Measurements from ENCODE around the gene SERPINB3.

DNA sequence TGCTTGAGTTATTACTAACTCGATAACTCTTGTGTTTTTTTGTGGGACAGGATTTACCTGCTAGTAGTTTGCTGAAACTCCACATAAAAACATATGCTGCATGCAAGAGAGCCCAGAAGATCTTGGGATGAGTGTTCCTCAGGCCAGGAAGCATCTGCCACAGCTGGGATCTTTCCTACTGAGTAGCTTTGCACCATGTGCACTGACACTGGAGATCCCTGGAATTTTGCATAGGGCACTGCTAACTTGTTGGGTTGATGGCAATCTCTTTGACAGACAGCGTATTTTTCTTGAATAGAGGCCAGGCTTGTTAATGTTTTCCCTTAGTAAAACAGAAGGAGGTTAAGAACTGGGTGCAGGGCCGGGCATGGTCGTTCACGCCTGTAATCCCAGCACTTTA is 40.3 kb upstream of the SERPINB3 start:
- TF ChIP-seq, protein P1, sequence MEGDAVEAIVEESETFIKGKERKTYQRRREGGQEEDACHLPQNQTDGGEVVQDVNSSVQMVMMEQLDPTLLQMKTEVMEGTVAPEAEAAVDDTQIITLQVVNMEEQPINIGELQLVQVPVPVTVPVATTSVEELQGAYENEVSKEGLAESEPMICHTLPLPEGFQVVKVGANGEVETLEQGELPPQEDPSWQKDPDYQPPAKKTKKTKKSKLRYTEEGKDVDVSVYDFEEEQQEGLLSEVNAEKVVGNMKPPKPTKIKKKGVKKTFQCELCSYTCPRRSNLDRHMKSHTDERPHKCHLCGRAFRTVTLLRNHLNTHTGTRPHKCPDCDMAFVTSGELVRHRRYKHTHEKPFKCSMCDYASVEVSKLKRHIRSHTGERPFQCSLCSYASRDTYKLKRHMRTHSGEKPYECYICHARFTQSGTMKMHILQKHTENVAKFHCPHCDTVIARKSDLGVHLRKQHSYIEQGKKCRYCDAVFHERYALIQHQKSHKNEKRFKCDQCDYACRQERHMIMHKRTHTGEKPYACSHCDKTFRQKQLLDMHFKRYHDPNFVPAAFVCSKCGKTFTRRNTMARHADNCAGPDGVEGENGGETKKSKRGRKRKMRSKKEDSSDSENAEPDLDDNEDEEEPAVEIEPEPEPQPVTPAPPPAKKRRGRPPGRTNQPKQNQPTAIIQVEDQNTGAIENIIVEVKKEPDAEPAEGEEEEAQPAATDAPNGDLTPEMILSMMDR (IDR thresholded peaks at IDR 0.05; ENCODE audit: low read depth, low read length, missing input control), result no peak
- TF ChIP-seq, protein P2, sequence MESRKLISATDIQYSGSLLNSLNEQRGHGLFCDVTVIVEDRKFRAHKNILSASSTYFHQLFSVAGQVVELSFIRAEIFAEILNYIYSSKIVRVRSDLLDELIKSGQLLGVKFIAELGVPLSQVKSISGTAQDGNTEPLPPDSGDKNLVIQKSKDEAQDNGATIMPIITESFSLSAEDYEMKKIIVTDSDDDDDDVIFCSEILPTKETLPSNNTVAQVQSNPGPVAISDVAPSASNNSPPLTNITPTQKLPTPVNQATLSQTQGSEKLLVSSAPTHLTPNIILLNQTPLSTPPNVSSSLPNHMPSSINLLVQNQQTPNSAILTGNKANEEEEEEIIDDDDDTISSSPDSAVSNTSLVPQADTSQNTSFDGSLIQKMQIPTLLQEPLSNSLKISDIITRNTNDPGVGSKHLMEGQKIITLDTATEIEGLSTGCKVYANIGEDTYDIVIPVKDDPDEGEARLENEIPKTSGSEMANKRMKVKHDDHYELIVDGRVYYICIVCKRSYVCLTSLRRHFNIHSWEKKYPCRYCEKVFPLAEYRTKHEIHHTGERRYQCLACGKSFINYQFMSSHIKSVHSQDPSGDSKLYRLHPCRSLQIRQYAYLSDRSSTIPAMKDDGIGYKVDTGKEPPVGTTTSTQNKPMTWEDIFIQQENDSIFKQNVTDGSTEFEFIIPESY (IDR thresholded peaks at IDR 0.05), result no peak
- TF ChIP-seq, protein P3, sequence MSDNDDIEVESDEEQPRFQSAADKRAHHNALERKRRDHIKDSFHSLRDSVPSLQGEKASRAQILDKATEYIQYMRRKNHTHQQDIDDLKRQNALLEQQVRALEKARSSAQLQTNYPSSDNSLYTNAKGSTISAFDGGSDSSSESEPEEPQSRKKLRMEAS (IDR thresholded peaks at IDR 0.05), result no peak
- TF ChIP-seq, protein P4, sequence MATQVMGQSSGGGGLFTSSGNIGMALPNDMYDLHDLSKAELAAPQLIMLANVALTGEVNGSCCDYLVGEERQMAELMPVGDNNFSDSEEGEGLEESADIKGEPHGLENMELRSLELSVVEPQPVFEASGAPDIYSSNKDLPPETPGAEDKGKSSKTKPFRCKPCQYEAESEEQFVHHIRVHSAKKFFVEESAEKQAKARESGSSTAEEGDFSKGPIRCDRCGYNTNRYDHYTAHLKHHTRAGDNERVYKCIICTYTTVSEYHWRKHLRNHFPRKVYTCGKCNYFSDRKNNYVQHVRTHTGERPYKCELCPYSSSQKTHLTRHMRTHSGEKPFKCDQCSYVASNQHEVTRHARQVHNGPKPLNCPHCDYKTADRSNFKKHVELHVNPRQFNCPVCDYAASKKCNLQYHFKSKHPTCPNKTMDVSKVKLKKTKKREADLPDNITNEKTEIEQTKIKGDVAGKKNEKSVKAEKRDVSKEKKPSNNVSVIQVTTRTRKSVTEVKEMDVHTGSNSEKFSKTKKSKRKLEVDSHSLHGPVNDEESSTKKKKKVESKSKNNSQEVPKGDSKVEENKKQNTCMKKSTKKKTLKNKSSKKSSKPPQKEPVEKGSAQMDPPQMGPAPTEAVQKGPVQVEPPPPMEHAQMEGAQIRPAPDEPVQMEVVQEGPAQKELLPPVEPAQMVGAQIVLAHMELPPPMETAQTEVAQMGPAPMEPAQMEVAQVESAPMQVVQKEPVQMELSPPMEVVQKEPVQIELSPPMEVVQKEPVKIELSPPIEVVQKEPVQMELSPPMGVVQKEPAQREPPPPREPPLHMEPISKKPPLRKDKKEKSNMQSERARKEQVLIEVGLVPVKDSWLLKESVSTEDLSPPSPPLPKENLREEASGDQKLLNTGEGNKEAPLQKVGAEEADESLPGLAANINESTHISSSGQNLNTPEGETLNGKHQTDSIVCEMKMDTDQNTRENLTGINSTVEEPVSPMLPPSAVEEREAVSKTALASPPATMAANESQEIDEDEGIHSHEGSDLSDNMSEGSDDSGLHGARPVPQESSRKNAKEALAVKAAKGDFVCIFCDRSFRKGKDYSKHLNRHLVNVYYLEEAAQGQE (IDR thresholded peaks at IDR 0.05), result no peak

Data from liver (tissue), 2 donors.